CD4-positive, alpha-beta T cell treated with Interleukin-6 at 100 ng/mL for 8 hours (primary cell): Measurements from ENCODE around the gene BTG1.
"Not testable (repeated sequence)": the region's sequence is repeated elsewhere in the genome, so short reads cannot be mapped to it uniquely, and the experiment has no call there.

Source experiments
- DNase-seq: peaks from one replicate; pipeline ENCODE4 v3.0.0-alpha.2; 2020; ENCODE audit warnings: mixed read lengths, low spot score

The BTG1 gene

GRCh38 chr12:92098594-92099380, 46.9 kb downstream of the BTG1 start:
- no peak for DNase-seq

- no peak for DNase-seq
Measured at GRCh38 chr12:92096346-92097136, 49.1 kb downstream of the BTG1 start.

DNA sequence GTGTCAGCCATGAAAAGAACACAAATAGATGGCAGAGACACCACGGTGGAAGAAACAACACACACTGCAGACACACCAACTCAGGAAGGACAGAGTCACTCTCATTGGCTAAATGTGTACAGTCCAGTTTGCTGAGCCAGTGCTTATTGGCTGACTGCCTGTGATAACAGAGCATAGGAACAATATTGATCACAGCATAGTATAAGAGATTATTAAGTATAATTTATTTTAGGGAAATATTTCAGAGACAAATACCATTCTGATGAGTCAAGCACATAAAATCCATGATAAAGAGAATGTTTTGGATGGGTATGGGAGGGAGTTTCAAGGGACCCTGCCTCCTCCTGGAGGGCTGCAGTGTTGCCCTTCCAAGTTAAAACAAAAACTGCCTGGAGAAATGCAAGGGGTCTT, 50.9 kb downstream of the BTG1 start:
- no peak for DNase-seq

GRCh38 chr12:92094301-92094700, 51.3 kb downstream of the BTG1 start:
- not testable (repeated sequence) for DNase-seq
